ENCODE measurements around the gene CA12. TPM values are rescaled to one million over a fixed set of nuclear protein-coding genes. Genes with fewer than 3 reads are reported as not detected.

CA12 gene
- total and polyA plus RNA-seq, 2 donors (not counting 1 experiment from before 2014, with no cell fraction given), result not detected

DNA sequence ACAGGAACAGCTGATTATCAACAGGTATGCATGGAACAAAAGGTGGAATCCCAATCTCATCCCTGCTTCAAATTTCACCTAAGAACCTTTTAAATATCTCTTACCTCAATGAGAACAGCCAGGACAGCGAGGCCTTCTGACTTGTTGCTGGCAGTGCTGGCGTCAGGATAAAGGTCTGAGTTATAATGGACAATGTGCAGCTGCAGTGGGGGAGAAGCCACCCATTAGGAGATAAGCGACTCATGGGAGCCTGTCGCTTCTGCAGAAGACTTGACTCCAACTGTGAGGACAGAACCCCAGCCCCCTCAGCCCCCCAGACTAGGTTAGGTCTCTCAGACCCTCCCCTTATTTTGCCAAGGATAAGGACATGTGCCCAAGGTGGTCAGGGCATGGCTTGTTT is 39.7 kb downstream of the CA12 start:
- CTCF ChIA-PET, result no interaction called here
- Histone ChIP-seq H3K27ac (ENCODE audit: low read length in 2 of 2) (no peak overlapping the region), H3K4me1 (ENCODE audit: control insufficient read depth in 2 of 2, insufficient read depth in 2 of 2, low read length in 2 of 2) (peaks cover 0 to 9% of the 10 kb centered on the region in 2 donors), H4K20me1 (ENCODE audit: control insufficient read depth, insufficient read depth, low read length, poor library complexity, severe bottlenecking) (no peaks in the 10 kb centered on the region), H2AFZ (ENCODE audit: insufficient read depth, low read depth, low read length, poor library complexity, severe bottlenecking) (no peak overlapping the region), H3K4me3 (ENCODE audit: control extremely low read depth in 1 of 5, extremely low read depth in 1 of 5, insufficient read depth in 1 of 5, low read depth in 2 of 5, low read length in 4 of 5) (no peak overlapping the region), H3K9me3 (ENCODE audit: control extremely low read depth in 1 of 3, control insufficient read depth in 2 of 3, insufficient read depth in 1 of 3, low read length in 2 of 3) (no peaks in the 10 kb centered on the region), H3K4me2 (replicated peaks; ENCODE audit: low read depth, low read length, poor library complexity, severe bottlenecking) (no peak overlapping the region), H3K36me3 (replicated peaks in 1 of 2; ENCODE audit: control extremely low read depth in 1 of 2, control insufficient read depth in 1 of 2, extremely low read depth in 1 of 2, insufficient read depth in 2 of 2, low read length in 1 of 2) (no peaks in the 10 kb centered on the region), H3K27me3 (replicated peaks in 1 of 4; ENCODE audit: control extremely low read depth in 1 of 4, control insufficient read depth in 3 of 4, insufficient read depth in 4 of 4, low read length in 3 of 4) (no peaks in the 10 kb centered on the region), H3K79me2 (ENCODE audit: control insufficient read depth, insufficient read depth, low read length) (no peaks in the 10 kb centered on the region), H3K9ac (ENCODE audit: low read length) (no peak overlapping the region)
- ATAC-seq (ENCODE audit: low read depth) (no peak), DNase-seq (no peak)
- no peaks in the 10 kb centered on the region for H3K27me3 Mint-ChIP-seq
- no peak overlapping the region for H3K4me3 Mint-ChIP-seq
- H3K9me3 Mint-ChIP-seq (ENCODE audit: insufficient read depth), result no peaks in the 10 kb centered on the region
- TF ChIP-seq, protein P1, sequence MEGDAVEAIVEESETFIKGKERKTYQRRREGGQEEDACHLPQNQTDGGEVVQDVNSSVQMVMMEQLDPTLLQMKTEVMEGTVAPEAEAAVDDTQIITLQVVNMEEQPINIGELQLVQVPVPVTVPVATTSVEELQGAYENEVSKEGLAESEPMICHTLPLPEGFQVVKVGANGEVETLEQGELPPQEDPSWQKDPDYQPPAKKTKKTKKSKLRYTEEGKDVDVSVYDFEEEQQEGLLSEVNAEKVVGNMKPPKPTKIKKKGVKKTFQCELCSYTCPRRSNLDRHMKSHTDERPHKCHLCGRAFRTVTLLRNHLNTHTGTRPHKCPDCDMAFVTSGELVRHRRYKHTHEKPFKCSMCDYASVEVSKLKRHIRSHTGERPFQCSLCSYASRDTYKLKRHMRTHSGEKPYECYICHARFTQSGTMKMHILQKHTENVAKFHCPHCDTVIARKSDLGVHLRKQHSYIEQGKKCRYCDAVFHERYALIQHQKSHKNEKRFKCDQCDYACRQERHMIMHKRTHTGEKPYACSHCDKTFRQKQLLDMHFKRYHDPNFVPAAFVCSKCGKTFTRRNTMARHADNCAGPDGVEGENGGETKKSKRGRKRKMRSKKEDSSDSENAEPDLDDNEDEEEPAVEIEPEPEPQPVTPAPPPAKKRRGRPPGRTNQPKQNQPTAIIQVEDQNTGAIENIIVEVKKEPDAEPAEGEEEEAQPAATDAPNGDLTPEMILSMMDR (IDR thresholded peaks at IDR 0.05), result no peak
- no peak for TF ChIP-seq EZH2 (IDR thresholded peaks at IDR 0.05; ENCODE audit: borderline replicate concordance, insufficient read depth, low read depth, low read length, poor library complexity, severe bottlenecking)
- H3K27ac Mint-ChIP-seq, result no peak overlapping the region
- H3K4me1 Mint-ChIP-seq, result peaks cover 16% of the 10 kb centered on the region
- POLR2A ChIA-PET, result no interaction called here
- intact Hi-C loops (cut with micrococcal nuclease), result no loop called here
- WGBS (ENCODE audit: insufficient coverage), result 80% methylated on average over 1 of the region's 4 CpGs

DNA sequence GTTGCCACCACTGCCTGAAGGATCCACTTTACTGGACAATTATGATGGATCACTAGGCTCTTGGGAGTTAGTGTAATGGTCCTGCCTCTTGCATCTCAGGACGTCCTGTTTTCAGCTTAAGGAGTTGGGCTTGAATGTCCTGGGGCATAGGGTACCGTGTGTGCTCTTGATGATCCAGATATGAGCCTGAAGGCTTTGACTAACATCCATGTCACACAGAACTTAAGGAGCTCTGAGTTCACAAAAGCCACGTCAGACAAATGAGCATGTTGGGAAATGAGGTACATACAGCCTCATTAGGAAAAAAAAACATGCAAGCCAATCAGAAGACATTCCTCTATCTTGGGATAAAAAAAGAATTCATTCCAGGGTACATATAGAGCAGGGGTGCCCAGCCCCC is 40.8 kb downstream of the CA12 start:
- peaks cover 0 to 9% of the 10 kb centered on the region in 2 donors for H3K4me1 ChIP-seq (ENCODE audit: control insufficient read depth in 2 of 2, insufficient read depth in 2 of 2, low read length in 2 of 2)
- intact Hi-C loops (cut with micrococcal nuclease), result no loop called here
- ChIA-PET POLR2A (no interaction called here), CTCF (no interaction called here)
- Mint-ChIP-seq H3K4me3 (no peak overlapping the region), H3K27me3 (no peaks in the 10 kb centered on the region), H3K27ac (no peak overlapping the region), H3K4me1 (peaks cover 16% of the 10 kb centered on the region), H3K9me3 (ENCODE audit: insufficient read depth) (no peaks in the 10 kb centered on the region)
- TF ChIP-seq, protein P1 (IDR thresholded peaks at IDR 0.05), result no peak
- no peak for TF ChIP-seq EZH2 (IDR thresholded peaks at IDR 0.05; ENCODE audit: borderline replicate concordance, insufficient read depth, low read depth, low read length, poor library complexity, severe bottlenecking)
- H3K9ac ChIP-seq (ENCODE audit: low read length), result no peak overlapping the region
- no peak overlapping the region for H3K4me3 ChIP-seq (ENCODE audit: control extremely low read depth in 1 of 5, extremely low read depth in 1 of 5, insufficient read depth in 1 of 5, low read depth in 2 of 5, low read length in 4 of 5)
- 100% methylated on average over 2 of the region's 3 CpGs for WGBS (ENCODE audit: insufficient coverage)
- no peaks in the 10 kb centered on the region for H3K79me2 ChIP-seq (ENCODE audit: control insufficient read depth, insufficient read depth, low read length)
- H3K9me3 ChIP-seq (ENCODE audit: control extremely low read depth in 1 of 3, control insufficient read depth in 2 of 3, insufficient read depth in 1 of 3, low read length in 2 of 3), result no peaks in the 10 kb centered on the region
- no peaks in the 10 kb centered on the region for H3K27me3 ChIP-seq (replicated peaks in 1 of 4; ENCODE audit: control extremely low read depth in 1 of 4, control insufficient read depth in 3 of 4, insufficient read depth in 4 of 4, low read length in 3 of 4)
- DNase-seq (no peak), ATAC-seq (ENCODE audit: low read depth) (no peak)
- no peaks in the 10 kb centered on the region for H3K36me3 ChIP-seq (replicated peaks in 1 of 2; ENCODE audit: control extremely low read depth in 1 of 2, control insufficient read depth in 1 of 2, extremely low read depth in 1 of 2, insufficient read depth in 2 of 2, low read length in 1 of 2)
- H3K4me2 ChIP-seq (replicated peaks; ENCODE audit: low read depth, low read length, poor library complexity, severe bottlenecking), result no peak overlapping the region
- H4K20me1 ChIP-seq (ENCODE audit: control insufficient read depth, insufficient read depth, low read length, poor library complexity, severe bottlenecking), result no peaks in the 10 kb centered on the region
- no peak overlapping the region for H3K27ac ChIP-seq (ENCODE audit: low read length in 2 of 2)
- no peak overlapping the region for H2AFZ ChIP-seq (ENCODE audit: insufficient read depth, low read depth, low read length, poor library complexity, severe bottlenecking)
